Fibroblast of upper back skin (primary cell): Measurements from ENCODE around the gene NBEAL2.

Experiments used
- DNase-seq: peaks from one replicate; pipeline ENCODE4 v3.0.0-alpha.2; 2013

The NBEAL2 gene

GRCh38 chr3:46965151-46965550 lies 14.3 kb upstream of the NBEAL2 start:
- no peak for DNase-seq

DNA sequence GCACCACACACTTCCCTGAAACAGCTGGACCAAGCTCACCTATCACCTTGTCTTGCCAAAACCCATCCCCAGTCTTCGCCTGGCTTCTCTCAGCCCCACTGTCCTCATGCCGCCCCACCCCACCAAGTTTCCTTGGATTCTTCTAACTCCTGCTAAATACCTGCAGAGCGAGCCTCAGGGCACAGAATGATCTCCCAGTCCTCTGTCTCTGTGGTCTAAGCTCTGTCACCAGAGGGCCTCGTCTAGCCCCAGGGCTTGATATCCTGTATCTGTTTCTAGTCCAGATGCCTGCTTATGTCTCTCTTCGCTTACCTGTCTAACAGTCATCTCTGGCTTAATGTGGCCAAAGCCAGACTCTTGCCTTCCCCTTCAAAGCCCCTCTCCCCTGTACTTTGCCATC lies 12.7 kb upstream of the NBEAL2 start:
- DNase-seq: no peak

- no peak for DNase-seq
These were observed 10.6 kb upstream of the NBEAL2 start for GRCh38 chr3:46968783-46969428.

- DNase-seq: no peak
These were observed 8.9 kb upstream of the NBEAL2 start for GRCh38 chr3:46970391-46971091.

DNA sequence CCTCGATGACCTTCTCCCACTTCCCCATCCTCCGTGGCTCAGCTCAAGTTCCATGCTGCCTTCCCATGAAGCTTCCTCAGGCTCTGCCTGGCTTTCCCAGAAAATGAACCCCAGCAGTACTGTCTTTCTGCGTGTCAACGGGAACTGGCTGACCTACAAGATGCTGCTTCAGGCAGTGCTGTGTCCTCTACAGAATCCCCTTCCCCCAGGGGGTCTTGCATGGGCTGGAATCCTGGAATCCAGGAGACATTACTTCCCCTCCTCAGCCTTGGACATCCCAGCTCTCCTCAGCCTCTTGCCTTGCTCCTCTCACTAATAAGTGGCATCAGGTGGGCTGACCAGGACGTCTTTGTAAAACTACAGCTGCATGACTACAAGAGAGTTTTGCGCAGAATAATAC lies 8.3 kb upstream of the NBEAL2 start:
- DNase-seq: no peak

DNA sequence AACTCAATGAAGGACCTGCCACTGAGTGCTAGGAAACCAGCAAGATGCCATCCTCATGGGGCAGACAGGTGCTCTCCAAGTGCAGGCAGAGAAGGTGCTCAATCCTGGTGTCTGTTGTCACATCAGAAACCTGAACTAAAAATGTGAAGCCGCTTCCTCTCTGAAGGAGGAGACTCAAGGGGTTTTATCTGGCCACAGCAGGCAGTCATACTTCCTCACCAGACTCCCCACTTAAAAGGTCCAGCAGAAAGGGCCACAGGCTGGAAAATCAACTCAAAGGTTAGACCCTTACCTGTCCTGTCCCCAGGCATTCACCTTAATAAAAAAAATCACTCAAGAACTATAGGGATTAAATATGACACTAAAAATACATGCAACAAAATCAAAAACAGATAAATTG lies 7.7 kb upstream of the NBEAL2 start:
- DNase-seq: no peak

DNA sequence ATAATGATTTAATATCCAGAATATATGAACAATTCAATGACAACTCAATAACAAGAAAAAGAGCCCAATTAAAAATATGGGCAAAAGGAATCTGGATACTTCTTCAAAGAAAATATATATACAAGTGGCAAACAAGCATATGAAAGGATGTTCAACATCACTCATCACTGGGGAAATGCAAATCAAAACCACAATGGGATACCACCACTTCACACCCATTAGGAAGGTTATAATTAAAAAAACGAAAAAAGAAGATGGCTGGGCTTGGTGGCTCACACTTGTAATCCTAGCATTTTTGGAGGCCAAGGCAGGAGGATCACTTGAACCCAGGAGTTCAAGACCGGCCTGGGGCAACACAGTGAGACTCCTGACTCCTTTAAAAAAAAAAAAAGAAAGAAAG lies 7.1 kb upstream of the NBEAL2 start:
- DNase-seq: no peak

DNA sequence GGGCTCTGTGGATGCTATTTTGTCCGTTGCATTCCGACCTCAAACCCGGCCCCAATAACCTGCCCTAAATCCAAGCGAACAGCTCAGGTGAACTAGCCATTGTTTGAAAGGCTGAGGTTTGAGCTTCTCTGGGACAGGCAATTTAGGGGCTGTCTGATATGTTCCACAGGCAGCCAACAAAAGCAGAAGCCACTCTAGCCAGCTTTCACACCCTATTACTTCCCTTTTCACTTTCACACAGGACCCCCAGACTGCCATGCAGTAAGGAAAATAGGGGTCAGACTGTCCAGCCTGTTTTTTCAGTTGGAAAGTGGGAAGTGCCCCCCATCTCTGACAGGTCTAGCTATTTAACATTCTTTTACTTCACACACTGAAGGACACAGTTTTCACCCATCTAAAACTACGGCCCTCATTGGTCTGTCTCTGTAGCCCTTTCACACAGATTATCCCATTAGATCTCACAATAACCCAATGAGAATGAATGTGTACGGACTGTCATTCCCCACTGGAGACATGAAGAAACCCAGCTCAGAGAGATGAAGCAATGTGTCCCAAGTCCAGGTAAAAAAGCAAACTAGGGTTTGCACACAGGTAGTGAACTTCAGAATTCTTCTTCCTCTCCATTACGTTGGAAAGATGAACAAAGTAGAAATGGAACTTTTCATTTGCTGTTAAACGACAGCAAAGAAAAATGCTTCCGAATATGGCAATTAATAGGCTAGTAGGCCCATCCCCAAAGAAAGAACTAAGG lies 4.9 kb upstream of the NBEAL2 start:
- DNase-seq: no peak

DNA sequence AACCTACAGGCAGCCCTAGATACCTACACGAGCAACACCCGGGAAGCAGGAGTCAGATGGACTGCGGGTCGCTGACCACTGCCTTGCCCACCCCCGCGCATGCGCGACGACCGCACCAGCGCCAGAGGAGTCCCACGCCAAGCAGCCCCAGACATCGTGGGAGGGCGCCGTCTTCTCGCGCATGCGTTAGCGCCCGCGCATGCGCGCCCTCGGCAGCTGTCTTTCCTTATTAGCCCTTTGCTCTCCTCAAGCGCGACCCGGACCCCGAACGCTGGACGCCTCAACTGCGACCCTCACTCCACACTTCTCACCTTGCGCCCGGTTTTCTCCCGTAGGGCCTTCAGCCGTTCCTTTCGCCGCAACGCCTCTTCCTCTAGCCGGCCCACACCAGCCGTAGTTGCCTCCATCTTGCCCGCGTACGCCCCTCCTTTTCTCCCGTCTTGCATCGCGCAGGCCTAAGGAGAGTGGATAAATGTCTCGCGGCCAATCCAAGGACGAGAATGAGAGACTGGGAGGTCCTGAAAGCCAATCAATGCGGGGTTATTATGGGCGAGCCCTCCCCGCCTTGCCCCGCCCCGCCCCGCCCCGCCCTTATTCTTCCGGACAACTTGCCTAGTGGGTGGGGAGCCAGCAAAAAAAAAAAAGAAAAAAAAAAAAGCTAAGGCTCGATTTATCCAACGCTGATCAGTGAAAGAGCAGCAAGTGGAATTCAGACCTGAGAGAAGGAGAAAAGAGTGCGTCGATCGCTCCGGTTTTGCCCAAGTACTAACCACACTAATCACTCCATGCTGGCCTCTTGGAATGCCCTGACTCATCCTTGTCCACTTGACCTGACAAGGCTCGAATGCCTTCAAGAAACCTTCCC lies 2.9 kb upstream of the NBEAL2 start, which contains the start of gene CCDC12:
TSS of gene CCDC12 (minus strand) at position 420 of the 865 bp plus-strand sequence. CDS start at position 407, 13 bp downstream.
- peak; percentile 100 for DNase-seq

DNA sequence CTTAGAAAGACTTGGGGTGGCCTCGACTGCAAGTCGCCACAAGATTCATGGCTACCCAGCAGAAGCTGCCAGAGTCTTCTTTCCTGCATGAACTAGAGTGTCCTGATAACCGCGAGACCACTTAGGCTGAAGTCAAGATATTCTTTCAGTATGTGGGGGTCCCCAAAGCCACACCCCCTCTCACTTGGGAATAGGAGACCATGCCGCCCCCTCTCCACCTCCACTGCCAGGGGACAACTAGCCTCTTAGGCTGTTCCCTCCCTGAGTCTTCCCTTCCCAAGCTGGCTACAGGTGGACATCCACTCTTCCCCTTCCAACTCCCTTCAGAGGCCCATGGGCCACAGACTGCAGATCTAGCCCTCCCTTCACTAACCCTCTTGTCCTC lies 1.7 kb upstream of the NBEAL2 start:
- no peak for DNase-seq

GRCh38 chr3:46978381-46978780 lies 1.1 kb upstream of the NBEAL2 start:
- no peak for DNase-seq

DNA sequence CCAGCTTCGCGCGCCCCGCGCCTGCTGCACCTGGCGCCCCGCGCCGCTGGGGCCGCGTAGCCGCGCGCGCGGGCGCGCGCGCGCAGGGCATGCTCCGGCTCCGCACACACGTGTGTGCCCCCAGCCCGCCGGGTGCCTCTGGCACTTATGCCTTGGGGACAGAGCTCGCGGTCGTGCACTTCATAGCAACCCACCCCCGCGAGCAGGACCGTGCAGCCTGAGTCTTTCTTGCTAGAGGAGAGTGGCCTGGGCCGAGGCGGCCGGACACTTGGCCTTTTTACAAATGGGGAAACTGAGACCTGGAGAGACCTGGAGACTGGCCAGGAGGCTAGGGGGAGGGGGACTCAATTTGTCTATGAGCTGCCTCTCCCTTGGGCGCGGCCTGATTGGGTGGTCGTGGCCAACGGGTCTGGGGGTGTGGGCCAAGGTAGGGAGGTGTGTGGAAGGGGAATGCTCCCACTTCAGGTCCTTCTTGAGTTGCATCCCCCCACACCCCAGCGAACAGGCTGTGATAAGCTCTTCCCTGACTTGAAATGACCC lies 562 bp downstream of the NBEAL2 start:
- DNase-seq: no peak

DNA sequence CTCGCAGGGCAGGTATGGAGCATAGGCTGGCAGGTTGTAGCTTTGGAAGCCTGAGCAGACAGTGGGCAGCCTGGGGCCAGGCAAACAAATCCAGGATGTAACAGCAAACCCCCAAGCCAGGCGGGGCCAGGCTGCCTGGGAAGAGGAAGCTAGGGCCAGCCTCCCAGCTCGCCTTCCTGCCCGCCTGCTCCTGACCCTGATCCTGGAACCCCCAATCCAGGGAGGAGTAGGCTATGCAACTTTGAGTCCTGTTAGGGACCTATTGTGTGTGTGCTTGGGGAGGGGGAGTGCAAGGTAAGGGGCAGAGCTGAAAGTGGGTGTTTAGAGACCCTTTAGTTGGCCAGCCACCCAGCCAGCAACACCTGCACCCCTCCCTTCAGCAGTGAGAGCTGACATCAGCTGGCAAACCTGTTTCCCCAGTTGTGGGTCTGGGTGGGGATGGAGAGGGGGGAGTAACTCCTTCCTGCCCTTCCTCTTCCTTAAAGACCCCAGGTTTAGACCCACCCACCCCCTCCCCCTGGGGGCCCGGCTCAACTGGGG lies 2.5 kb downstream of the NBEAL2 start:
- no peak for DNase-seq

DNA sequence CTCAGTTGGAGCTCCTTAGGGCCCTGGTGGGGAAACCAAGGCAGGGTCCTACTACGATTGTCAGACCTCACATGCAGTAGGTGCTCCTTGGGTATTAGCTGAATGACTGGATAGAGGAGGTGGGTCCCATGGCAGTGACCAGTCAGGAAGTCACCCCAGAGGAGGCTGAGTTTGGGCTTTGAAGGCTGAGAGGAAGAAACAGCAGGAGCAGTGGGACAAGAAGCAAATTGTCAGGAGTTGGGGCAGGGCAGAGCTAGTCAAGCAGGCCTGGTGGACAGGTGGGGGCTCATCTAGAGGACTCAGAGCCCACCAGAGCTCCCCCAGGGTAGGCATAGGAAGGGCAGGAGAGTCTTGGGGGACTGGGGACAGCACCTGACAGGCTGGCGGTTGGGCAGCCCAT lies 3.1 kb downstream of the NBEAL2 start:
- no peak for DNase-seq

GRCh38 chr3:46984591-46985459 lies 5.4 kb downstream of the NBEAL2 start:
- no peak for DNase-seq

GRCh38 chr3:46985588-46985987 lies 6.1 kb downstream of the NBEAL2 start:
- DNase-seq: no peak

- DNase-seq: no peak
These were observed 6.7 kb downstream of the NBEAL2 start for GRCh38 chr3:46986055-46986730.

DNA sequence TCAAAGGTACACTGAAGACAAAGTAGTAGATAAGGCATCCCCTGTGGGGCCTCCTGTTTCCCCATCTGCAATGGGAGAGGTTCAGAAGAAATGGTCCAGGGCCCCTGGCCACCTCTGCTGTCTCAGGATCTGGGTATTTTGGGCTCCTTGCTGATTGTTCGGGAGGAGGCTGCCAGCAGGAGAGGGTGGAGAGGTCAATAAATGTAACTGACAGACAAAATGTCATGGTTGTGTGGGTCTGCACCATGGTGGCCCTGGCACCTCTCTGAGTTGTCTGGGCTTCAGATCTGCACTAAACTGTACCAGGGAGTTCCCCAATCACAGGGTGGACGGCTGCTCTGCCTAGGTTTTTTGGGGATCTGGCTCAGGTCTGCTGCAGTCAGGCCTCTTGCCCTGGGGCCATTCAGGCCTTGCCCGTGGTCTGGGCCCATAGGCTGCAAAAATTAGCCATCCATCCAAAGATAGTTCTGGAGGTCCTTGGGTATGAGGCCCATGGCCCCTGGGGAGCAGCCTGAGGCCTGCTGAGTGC lies 7.4 kb downstream of the NBEAL2 start:
- no peak for DNase-seq

- no peak for DNase-seq
These were observed 7.9 kb downstream of the NBEAL2 start for GRCh38 chr3:46987319-46987742.

- DNase-seq: peak; percentile 26
These were observed 8.4 kb downstream of the NBEAL2 start for GRCh38 chr3:46987743-46988401.
